K562 (cell line): ENCODE measurements around the gene TCEA3. TPM values are rescaled to one million over a fixed set of nuclear protein-coding genes. Genes with fewer than 3 reads are reported as not detected.

Experiments
- GTF2E2 ChIP-seq: fragments of 200-800 bp; sonication (Bioruptor generic); IDR thresholded peaks from 2 replicates; pipeline ENCODE4 v1.6.1; 2016; ENCODE audit warnings: missing genetic modification characterization, missing compliant biosample characterization
- SMARCC2 ChIP-seq: fragments of 450-650 bp; IDR thresholded peaks from 2 replicates; pipeline ENCODE4 v1.6.1; 2017; ENCODE audit warnings: antibody characterized with exemption, moderate library complexity, mild to moderate bottlenecking, low read depth
- ZNF592 ChIP-seq: fragments of 450-650 bp; IDR thresholded peaks from 2 replicates; pipeline ENCODE4 v1.6.1; 2017; ENCODE audit warnings: antibody characterized with exemption, mild to moderate bottlenecking
- polyA plus RNA-seq, 8 experiments: library from polyadenylated mRNA; depleted of rRNA in 4 of 8; stranded (reverse) in 5 of 8; unstranded in 3 of 8; fragments of >200 nt; fragmentation: Nextera tagmentation in 2 of 8; fragmentation: Illumina TruSeq in 1 of 8; extraction: Ambion mirVana in 2 of 8; extraction: Trizol in 1 of 8; gene quantifications; 2 replicates each; pipeline versions ENCODE4 v1.2.1 to v1.2.3, GENCODE V29; 2011 to 2014; ENCODE audit warnings: inconsistent platforms in 1 of 8, missing spikeins in 1 of 8
- total RNA-seq, 7 experiments: library from RNA; depleted of rRNA in 6 of 7; stranded (reverse); fragments of >200 nt in 6 of 7; fragmentation: Illumina TruSeq in 2 of 7; extraction: Trizol in 2 of 7; gene quantifications; 2 replicates each; pipeline versions ENCODE4 v1.2.1 to v1.2.3, GENCODE V29; 2011 to 2021; ENCODE audit warnings: low replicate concordance in 1 of 7
- TF ChIP-seq, protein P1 (sequence below): fragments of 450-650 bp; IDR thresholded peaks from 2 replicates; pipeline ENCODE4 v1.6.1; 2016; ENCODE audit warnings: mild to moderate bottlenecking, moderate library complexity

Gene TCEA3
- total and polyA plus RNA-seq, 9 of the 15 experiments (the other 6 are each of a cell fraction or from before 2014, with no cell fraction given), result 0.03 to 0.55 (median 0.36) TPM

- TF ChIP-seq ZNF592 (no peak; the same call in 1 of the 2 replicates), GTF2E2 (0 out of 2 replicates have a peak, but pooled peaks have one; percentile 53), SMARCC2 (0 out of 2 replicates have a peak, but pooled peaks have one; percentile 61)
- TF ChIP-seq, protein P1, sequence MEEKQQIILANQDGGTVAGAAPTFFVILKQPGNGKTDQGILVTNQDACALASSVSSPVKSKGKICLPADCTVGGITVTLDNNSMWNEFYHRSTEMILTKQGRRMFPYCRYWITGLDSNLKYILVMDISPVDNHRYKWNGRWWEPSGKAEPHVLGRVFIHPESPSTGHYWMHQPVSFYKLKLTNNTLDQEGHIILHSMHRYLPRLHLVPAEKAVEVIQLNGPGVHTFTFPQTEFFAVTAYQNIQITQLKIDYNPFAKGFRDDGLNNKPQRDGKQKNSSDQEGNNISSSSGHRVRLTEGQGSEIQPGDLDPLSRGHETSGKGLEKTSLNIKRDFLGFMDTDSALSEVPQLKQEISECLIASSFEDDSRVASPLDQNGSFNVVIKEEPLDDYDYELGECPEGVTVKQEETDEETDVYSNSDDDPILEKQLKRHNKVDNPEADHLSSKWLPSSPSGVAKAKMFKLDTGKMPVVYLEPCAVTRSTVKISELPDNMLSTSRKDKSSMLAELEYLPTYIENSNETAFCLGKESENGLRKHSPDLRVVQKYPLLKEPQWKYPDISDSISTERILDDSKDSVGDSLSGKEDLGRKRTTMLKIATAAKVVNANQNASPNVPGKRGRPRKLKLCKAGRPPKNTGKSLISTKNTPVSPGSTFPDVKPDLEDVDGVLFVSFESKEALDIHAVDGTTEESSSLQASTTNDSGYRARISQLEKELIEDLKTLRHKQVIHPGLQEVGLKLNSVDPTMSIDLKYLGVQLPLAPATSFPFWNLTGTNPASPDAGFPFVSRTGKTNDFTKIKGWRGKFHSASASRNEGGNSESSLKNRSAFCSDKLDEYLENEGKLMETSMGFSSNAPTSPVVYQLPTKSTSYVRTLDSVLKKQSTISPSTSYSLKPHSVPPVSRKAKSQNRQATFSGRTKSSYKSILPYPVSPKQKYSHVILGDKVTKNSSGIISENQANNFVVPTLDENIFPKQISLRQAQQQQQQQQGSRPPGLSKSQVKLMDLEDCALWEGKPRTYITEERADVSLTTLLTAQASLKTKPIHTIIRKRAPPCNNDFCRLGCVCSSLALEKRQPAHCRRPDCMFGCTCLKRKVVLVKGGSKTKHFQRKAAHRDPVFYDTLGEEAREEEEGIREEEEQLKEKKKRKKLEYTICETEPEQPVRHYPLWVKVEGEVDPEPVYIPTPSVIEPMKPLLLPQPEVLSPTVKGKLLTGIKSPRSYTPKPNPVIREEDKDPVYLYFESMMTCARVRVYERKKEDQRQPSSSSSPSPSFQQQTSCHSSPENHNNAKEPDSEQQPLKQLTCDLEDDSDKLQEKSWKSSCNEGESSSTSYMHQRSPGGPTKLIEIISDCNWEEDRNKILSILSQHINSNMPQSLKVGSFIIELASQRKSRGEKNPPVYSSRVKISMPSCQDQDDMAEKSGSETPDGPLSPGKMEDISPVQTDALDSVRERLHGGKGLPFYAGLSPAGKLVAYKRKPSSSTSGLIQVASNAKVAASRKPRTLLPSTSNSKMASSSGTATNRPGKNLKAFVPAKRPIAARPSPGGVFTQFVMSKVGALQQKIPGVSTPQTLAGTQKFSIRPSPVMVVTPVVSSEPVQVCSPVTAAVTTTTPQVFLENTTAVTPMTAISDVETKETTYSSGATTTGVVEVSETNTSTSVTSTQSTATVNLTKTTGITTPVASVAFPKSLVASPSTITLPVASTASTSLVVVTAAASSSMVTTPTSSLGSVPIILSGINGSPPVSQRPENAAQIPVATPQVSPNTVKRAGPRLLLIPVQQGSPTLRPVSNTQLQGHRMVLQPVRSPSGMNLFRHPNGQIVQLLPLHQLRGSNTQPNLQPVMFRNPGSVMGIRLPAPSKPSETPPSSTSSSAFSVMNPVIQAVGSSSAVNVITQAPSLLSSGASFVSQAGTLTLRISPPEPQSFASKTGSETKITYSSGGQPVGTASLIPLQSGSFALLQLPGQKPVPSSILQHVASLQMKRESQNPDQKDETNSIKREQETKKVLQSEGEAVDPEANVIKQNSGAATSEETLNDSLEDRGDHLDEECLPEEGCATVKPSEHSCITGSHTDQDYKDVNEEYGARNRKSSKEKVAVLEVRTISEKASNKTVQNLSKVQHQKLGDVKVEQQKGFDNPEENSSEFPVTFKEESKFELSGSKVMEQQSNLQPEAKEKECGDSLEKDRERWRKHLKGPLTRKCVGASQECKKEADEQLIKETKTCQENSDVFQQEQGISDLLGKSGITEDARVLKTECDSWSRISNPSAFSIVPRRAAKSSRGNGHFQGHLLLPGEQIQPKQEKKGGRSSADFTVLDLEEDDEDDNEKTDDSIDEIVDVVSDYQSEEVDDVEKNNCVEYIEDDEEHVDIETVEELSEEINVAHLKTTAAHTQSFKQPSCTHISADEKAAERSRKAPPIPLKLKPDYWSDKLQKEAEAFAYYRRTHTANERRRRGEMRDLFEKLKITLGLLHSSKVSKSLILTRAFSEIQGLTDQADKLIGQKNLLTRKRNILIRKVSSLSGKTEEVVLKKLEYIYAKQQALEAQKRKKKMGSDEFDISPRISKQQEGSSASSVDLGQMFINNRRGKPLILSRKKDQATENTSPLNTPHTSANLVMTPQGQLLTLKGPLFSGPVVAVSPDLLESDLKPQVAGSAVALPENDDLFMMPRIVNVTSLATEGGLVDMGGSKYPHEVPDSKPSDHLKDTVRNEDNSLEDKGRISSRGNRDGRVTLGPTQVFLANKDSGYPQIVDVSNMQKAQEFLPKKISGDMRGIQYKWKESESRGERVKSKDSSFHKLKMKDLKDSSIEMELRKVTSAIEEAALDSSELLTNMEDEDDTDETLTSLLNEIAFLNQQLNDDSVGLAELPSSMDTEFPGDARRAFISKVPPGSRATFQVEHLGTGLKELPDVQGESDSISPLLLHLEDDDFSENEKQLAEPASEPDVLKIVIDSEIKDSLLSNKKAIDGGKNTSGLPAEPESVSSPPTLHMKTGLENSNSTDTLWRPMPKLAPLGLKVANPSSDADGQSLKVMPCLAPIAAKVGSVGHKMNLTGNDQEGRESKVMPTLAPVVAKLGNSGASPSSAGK, result peak; percentile 3; the same call in 1 of the 2 replicates
These were observed 79.5 kb downstream of the TCEA3 start (continued) for GRCh38 chr1:23344987-23345472.
